A549 (cell line): Measurements from ENCODE around the gene RPL13.

ENCODE experiments used
- EP300 ChIP-seq, 2 experiments: fragments of >200 bp; sonication (Bioruptor Twin); formaldehyde crosslinking; IDR thresholded peaks; 2 replicates in 1 of 2; 3 replicates in 1 of 2; pipeline ENCODE4 v1.6.1; 2016 to 2017
- POLR2A ChIP-seq: IDR thresholded peaks from 2 replicates; pipeline ENCODE4 v1.6.1; 2012; ENCODE audit warnings: mild to moderate bottlenecking, low read length
- RAD21 ChIP-seq, 2 experiments: fragments of >200 bp in 1 of 2; sonication (Bioruptor Twin) in 1 of 2; formaldehyde crosslinking in 1 of 2; IDR thresholded peaks in 1 of 2; conservative IDR thresholded peaks in 1 of 2; 2 replicates in 1 of 2; 3 replicates in 1 of 2; pipeline ENCODE4 v1.6.1; 2012 to 2018; ENCODE audit warnings: inconsistent platforms in 1 of 2
- SMC3 ChIP-seq: fragments of >200 bp; sonication (Bioruptor Twin); formaldehyde crosslinking; IDR thresholded peaks from 3 replicates; pipeline ENCODE4 v1.6.1; 2018; ENCODE audit warnings: inconsistent platforms
- TF ChIP-seq, protein P1 (sequence below): fragments of >200 bp; sonication (Bioruptor Twin); formaldehyde crosslinking; IDR thresholded peaks from 3 replicates; pipeline ENCODE4 v1.5.1; 2016
- TF ChIP-seq, protein P2 (sequence below): fragments of 450-650 bp; IDR thresholded peaks from 2 replicates; pipeline ENCODE4 v1.6.1; 2014; ENCODE audit warnings: antibody characterized with exemption

DNA sequence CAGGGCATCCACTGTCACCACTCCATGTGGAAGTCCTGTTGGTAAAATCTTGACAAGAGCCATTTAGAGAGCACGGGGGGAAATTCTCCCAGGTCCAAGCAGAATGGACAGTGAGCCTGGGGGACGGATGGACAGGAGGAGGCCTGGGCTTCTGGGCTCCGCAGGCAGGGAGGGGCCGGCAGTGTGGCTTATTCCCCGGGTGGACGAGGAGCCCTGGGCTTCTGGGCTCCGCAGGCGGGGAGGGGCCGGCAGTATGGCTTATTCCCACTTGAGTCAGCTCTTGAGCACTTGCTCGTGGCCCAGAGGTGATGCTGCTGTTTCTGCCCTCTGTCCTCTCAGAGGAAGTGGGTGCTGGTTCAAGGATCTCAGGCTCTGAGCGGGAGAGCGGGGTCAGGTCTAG lies 22.2 kb upstream of the RPL13 start:
- TF ChIP-seq, protein P1, sequence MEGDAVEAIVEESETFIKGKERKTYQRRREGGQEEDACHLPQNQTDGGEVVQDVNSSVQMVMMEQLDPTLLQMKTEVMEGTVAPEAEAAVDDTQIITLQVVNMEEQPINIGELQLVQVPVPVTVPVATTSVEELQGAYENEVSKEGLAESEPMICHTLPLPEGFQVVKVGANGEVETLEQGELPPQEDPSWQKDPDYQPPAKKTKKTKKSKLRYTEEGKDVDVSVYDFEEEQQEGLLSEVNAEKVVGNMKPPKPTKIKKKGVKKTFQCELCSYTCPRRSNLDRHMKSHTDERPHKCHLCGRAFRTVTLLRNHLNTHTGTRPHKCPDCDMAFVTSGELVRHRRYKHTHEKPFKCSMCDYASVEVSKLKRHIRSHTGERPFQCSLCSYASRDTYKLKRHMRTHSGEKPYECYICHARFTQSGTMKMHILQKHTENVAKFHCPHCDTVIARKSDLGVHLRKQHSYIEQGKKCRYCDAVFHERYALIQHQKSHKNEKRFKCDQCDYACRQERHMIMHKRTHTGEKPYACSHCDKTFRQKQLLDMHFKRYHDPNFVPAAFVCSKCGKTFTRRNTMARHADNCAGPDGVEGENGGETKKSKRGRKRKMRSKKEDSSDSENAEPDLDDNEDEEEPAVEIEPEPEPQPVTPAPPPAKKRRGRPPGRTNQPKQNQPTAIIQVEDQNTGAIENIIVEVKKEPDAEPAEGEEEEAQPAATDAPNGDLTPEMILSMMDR, result no peak
- TF ChIP-seq SMC3 (no peak), EP300 (IDR thresholded peaks at IDR 0.05) (no peak), POLR2A (no peak), RAD21 (conservative IDR thresholded peaks at IDR 0.05 in 1 of 2, IDR thresholded peaks at IDR 0.05 in 1 of 2) (no peak)
- TF ChIP-seq, protein P2, sequence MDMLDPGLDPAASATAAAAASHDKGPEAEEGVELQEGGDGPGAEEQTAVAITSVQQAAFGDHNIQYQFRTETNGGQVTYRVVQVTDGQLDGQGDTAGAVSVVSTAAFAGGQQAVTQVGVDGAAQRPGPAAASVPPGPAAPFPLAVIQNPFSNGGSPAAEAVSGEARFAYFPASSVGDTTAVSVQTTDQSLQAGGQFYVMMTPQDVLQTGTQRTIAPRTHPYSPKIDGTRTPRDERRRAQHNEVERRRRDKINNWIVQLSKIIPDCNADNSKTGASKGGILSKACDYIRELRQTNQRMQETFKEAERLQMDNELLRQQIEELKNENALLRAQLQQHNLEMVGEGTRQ, result no peak
